NCI-H510A (cell line): Measurements from ENCODE around the gene GLI1.
A peak's percentile ranks its signal among the peaks of the same experiment; 100 is the strongest.
"Not testable (repeated sequence)": the region's sequence is repeated elsewhere in the genome, so short reads cannot be mapped to it uniquely, and the experiment has no call there.

Experiments
- DNase-seq: peaks from one replicate; lab custom pipeline; 2025; lab: John Stamatoyannopoulos, UW

Gene GLI1

GRCh38 chr12:57459750-57460467, at the start of gene GLI1:
TSS of gene GLI1 (plus strand) at chr12:57459785. CDS start at chr12:57463692, 3,907 bp downstream.
- DNase-seq, result no peak

- no peak for DNase-seq
These were observed 49.1 kb upstream of the GLI1 start for GRCh38 chr12:57410534-57410933.

- not testable (repeated sequence) for DNase-seq
These were observed 45.4 kb upstream of the GLI1 start for GRCh38 chr12:57414160-57414559.

DNA sequence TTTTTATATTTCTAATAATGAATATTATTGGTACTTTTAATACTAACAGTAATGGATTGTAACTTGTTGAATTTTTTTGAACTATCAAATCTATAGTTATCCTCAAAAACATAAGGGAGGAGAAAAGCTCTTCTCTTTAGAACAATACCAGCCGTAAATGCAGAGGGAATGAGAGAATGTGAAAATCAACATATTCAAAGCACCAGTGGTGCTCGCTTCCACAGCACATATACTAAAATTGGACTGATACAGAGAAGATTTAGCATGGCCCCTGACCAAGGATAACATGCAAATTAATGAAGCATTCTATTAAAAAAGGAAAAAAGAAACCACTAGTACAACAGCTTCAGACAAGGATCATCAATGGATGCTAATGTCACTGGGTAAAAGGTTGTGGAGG, 44.5 kb upstream of the GLI1 start:
- DNase-seq, result no peak

GRCh38 chr12:57416039-57416996, 43.3 kb upstream of the GLI1 start:
- DNase-seq, result no peak

DNA sequence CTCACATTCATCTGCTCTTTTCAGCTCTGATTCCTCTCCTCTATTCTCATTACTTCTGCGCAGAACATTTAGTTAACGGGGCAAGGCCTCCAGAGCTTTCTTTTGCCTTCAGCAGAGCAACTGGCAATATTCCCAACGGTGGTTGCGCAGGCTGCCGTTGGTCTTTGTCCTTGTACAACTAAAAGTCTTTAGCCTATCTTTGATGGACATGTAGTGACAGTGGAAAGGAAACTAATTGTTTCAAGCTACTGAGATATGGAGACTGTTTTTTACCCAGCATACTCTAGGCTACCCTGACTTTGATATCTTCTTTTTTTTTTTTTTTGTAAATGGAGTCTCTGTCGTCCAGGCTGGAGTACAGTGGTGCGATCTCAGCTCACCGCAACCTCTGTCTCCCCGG, 41.3 kb upstream of the GLI1 start:
- DNase-seq, result no peak

- DNase-seq, result no peak
These were observed 40.1 kb upstream of the GLI1 start for GRCh38 chr12:57419495-57419894.

DNA sequence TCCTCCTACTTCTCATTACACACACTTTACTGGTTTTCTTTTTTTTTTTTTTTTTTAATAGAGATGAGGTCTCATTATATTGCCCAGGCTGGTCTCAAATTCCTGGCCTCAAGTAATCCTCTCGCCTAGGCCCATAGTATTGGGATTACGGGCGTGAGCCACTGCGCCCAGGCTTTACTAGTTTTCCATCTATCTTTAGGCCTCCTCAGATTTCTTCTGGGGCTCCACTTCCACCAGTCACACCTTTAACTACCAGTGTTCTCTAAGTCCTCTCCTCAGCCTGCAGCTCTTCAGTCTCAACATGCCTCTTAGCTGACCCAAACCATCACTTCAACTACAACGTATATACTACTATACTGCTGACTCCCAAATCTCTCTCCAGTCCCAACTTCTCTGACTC, 39.1 kb upstream of the GLI1 start:
- no peak for DNase-seq

- DNase-seq, result not testable (repeated sequence)
These were observed 32.6 kb upstream of the GLI1 start for GRCh38 chr12:57426948-57427347.

DNA sequence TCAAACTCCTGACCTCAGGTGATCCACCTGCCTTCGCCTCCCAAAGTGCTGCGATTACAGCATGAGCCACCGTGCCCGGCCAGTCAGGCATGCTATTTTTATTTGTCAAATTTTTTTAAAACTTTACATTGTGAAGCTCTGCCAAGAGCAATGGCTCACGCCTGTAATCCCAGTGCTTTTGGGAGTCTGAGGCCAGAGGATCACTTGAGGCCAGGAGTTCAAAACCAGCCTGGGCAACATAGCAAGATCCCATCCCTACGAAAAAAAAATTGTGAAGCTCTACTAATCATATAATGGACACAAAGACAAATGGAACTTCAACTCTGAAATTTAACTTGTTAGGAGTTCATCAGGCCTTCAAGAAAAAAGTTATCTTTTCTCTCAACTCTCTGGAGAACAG, 30.6 kb upstream of the GLI1 start:
- no peak for DNase-seq

DNA sequence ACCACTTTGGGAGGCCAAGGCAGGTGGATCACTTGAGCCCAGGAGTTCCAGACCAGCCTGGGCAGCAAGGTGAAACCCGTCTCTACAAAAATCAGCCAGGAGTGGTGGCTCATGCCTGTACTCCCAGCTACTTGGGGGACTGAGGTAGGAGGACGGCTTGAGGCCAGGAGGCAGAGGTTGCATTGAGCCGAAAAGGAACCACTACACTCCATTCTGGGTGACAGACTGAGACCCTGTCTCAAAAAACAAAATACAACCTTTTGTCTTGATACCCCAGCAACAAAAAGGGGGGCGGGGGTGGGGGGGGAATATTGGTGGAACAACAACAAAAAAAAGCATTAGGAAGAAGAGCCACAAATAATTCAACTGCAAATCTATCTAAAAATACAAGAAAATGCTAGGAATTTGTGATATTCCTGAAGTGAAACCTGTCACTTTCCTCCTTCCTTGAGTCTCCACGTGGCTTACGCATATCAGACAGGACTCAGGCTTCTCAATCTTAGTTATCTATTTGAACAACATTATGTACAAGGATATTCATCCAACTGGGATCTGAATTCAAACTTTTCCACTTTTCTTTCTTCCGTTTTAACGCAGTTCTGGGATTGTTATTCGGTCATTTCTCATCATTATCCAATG, 30.0 kb upstream of the GLI1 start:
- DNase-seq, result no peak

DNA sequence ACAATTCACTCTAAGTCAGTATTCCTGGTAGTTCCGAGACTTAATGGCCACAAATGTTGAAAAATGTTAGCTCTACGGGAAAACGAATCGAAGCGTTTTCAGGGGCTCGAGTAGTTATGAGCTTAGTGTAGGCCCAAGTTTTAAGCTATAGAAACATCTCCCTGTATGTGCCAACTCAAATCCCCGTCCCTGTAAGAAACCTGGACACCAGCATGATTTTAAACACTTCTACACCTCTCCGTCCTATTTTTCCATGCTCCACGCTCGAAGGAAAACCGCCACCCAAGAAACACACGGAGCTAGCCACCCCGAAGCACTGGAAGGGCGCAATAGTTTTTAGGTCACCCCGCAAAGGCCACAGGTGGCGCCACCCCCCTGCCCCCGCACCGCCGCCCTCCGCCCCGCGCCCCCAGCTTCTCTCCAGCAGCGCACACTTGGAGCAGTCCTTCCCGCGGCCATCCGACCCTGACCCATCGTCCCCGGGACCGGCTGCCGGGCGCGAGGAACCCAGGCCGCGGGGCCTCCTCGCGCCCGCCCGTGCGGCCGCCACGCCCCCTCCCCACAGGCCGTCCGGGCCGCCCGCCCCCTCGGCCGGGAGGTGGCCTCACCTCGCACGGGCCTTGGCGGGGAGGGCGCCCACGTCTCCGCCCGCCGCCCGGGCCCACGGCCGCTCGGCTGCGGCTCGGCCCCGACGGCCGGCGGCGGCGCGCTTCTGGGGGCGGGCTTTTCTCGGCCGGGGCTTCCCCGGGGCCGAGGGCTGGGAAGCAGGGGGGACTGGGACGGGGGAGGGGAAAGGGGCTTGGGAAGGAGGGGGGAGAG, 29.3 kb upstream of the GLI1 start:
- peak; percentile 85 for DNase-seq

DNA sequence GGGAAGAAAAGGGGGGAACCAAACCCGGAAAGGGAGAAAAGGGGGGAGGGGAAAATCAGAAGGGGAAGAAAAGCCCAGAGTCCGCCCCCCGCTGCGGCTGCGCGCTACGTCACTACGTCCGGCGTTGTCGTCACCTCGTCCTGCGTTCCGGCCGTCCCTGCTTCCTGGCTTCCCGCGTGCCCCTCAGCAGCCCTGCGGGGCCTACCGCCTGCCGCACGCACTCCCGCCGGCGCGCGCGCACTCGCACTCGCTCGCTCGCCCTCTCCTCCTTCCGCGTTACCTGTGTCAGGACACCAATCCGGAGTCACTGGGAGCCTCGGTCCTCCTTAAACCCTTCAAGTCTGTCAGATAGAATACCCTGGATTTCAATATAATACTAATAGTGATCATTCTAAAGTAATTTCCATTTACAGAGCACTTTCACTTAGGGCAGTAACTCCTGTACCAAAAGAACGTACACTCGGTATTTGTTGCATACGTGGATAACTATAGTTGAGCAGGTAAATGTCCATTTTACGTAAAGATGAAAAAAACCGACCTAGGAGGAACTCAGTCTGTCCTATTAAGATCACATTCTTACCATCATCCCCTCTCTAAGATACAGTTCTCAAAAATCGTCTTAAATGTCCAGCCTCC, 28.5 kb upstream of the GLI1 start, which contains the start of gene R3HDM2:
Gene R3HDM2, minus strand, starts transcription at position 113 of the 636 bp plus-strand sequence. CDS start 120,615 bp downstream, outside the sequence.
- peak; percentile 98 for DNase-seq

DNA sequence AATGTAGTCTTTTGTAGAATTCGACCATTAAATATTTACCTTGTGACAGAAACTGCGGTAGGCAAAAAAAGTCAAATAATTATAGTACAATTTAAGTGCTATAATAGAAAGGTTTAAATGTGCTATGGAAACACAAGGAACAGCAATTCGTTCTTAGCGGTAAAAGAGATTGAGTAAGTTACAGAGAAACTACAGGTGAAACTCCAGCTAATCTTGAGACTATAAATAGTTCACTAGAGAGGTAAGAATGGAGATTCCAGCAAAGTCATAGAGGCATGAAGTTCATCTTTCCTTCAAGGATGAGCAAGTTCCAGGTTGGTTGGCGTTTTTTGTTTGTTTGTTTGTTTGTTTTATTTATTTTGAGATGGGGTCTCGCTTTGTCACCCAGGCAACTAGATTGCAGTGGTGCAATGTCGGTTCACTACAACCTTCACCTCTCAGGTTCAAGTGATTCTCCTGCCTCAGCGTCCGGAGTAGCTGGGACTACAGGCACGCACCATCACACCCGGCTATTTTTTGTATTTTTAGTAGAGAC, 27.9 kb upstream of the GLI1 start:
- no peak for DNase-seq

- no peak for DNase-seq
These were observed 26.2 kb upstream of the GLI1 start for GRCh38 chr12:57433370-57433769.

DNA sequence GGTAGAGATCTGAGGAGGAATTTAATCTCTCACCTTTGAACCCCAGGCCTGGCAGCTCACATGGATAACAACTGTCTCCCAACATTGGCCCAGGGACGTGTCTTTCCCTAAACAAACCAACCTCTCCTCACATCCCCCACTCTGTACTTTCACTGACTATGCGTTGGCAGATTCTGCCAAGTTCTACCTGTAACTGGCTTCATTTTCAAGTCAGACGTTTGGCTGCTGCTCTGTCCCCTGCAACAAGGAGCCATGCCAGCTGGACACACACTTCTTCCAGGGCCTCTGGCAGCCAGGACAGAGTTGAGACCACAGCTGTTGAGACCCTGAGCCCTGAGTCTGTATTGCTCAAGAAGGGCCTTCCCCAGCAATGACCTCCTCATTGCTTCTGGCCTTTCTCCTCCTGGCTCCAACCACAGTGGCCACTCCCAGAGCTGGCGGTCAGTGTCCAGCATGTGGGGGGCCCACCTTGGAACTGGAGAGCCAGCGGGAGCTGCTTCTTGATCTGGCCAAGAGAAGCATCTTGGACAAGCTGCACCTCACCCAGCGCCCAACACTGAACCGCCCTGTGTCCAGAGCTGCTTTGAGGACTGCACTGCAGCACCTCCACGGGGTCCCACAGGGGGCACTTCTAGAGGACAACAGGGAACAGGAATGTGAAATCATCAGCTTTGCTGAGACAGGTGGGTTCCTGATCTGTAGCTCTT, 24.9 kb upstream of the GLI1 start, which contains the start of gene INHBC:
Gene INHBC, plus strand, starts transcription at position 268 of the 707 bp plus-strand sequence. Its CDS starts 103 bp downstream, at position 371.
- no peak for DNase-seq

GRCh38 chr12:57435293-57435692, 24.3 kb upstream of the GLI1 start:
- no peak for DNase-seq

GRCh38 chr12:57438400-57438799, 21.2 kb upstream of the GLI1 start:
- DNase-seq, result no peak

DNA sequence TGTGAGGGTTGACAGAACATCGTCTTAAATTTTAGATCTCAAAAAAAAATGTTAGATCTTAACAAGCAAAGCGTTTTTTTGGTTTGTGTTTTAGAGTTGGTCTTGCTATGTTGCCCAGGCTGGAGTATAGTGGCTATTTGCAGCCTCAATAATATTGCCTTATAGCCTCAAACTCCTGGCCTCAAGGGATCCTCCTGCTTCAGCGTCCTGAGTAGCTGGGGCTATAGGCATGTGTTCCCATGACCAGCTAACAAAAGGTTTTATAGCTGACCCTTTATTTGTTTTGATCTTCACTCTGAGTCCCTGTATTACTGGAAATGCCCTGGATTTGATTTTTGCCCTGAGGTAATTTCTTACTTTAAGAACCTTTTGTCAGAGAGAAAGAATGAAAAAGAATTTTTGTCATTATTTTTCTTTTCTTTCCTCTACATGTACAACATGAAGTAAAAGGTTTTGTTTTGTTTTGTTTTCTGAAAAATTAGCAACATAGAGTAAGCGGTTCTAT, 19.8 kb upstream of the GLI1 start:
- no peak for DNase-seq

DNA sequence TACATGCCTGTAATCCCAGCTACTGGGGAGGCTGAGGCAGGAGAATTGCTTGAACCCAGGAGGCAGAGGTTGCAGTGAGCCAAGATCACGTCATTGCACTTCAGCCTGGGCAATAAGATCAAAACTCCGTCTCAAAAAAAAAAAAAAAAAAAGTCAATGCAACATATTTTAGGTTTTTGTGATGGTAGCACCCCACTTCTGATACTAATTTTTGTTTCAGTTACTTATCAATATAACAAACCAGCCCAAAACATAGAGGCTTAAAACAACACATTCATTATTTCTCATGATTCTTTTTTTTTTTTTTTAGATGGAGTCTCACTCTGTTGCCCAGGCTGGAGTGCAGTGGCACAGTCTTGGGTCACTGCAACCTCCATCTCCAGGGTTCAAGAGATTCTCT, 18.2 kb upstream of the GLI1 start:
- DNase-seq, result not testable (repeated sequence)
